ENCODE data around the gene TLL2. TPM values are rescaled to one million over a fixed set of nuclear protein-coding genes. Genes with fewer than 3 reads are reported as not detected.

Gene TLL2
- total RNA-seq, 4 donors from 2014 or later, result 0.67 to 1.1 TPM; not detected in 2

DNA sequence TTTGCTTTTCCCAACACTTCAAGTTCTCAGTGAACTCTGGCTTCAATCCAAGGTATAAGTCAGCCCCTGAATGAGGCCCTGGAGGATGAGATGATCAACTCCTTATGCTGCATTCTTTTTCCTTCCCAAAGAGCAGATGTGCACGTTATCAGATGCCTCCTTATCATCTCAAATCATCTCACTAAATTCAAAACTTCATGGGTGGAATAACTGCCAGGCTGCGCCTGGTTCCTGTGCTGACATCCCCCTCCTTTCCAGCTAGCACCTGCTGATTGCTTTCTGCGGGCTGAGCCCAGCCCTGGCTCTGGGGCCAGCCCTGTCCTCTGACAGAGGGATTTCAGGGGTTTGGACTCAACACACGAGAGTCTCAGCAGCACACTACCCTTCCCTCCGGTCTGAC is 44.9 kb downstream of the TLL2 start:
- TF ChIP-seq POLR2A (IDR thresholded peaks at IDR 0.05), result no peak
- TF ChIP-seq, protein P1, sequence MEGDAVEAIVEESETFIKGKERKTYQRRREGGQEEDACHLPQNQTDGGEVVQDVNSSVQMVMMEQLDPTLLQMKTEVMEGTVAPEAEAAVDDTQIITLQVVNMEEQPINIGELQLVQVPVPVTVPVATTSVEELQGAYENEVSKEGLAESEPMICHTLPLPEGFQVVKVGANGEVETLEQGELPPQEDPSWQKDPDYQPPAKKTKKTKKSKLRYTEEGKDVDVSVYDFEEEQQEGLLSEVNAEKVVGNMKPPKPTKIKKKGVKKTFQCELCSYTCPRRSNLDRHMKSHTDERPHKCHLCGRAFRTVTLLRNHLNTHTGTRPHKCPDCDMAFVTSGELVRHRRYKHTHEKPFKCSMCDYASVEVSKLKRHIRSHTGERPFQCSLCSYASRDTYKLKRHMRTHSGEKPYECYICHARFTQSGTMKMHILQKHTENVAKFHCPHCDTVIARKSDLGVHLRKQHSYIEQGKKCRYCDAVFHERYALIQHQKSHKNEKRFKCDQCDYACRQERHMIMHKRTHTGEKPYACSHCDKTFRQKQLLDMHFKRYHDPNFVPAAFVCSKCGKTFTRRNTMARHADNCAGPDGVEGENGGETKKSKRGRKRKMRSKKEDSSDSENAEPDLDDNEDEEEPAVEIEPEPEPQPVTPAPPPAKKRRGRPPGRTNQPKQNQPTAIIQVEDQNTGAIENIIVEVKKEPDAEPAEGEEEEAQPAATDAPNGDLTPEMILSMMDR (IDR thresholded peaks at IDR 0.05), result no peak
- H3K27me3 ChIP-seq, result no peaks in the 10 kb centered on the region
- H3K4me1 ChIP-seq, result no peaks in the 10 kb centered on the region
- H3K9me3 ChIP-seq, result no peaks in the 10 kb centered on the region
- intact Hi-C loops (cut with DNase I; ENCODE audit: low total_unique reads), result no loop called here
- H3K4me3 ChIP-seq, result no peak overlapping the region
- no peak overlapping the region for H3K27ac ChIP-seq
- no peaks in the 10 kb centered on the region for H3K36me3 ChIP-seq
- DNase-seq, result no peak

DNA sequence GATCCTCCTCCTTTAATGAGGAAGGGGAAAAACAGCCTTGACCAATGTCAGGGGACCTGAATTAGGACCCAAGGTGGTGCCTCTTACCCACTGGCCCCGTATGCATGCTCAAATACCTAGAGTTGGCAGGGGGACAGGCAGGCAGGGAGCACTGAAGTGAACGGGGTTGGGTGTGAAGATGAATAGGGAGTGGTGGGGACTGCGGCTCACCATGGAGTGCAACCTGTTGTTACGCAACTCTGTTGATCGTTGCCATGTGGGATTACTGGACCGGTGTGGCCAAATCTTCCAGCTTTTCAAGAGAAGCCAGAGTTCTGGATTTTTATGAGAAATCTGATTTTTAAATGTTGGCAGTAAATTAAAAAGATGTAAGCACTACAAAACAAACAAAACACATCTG is 48.1 kb downstream of the TLL2 start:
- intact Hi-C loops (cut with DNase I; ENCODE audit: low total_unique reads), result no loop called here
- Histone ChIP-seq H3K9me3 (no peaks in the 10 kb centered on the region), H3K36me3 (no peaks in the 10 kb centered on the region), H3K27ac (no peak overlapping the region), H3K4me1 (no peaks in the 10 kb centered on the region), H3K27me3 (no peaks in the 10 kb centered on the region), H3K4me3 (no peak overlapping the region)
- no peak for DNase-seq
- no peak for TF ChIP-seq POLR2A (IDR thresholded peaks at IDR 0.05)
- TF ChIP-seq, protein P1 (IDR thresholded peaks at IDR 0.05), result no peak

- Histone ChIP-seq H3K4me1 (no peaks in the 10 kb centered on the region), H3K4me3 (no peak overlapping the region), H3K27ac (no peak overlapping the region), H3K9me3 (no peaks in the 10 kb centered on the region), H3K27me3 (no peaks in the 10 kb centered on the region), H3K36me3 (no peaks in the 10 kb centered on the region)
- DNase-seq, result no peak
- TF ChIP-seq, protein P1 (IDR thresholded peaks at IDR 0.05), result no peak
- no peak for TF ChIP-seq POLR2A (IDR thresholded peaks at IDR 0.05)
- intact Hi-C loops (cut with DNase I; ENCODE audit: low total_unique reads), result no loop called here
Observed at GRCh38 chr10:96463562-96463961, 50.2 kb downstream of the TLL2 start.

GRCh38 chr10:96462606-96463151 is 51.0 kb downstream of the TLL2 start:
- no peaks in the 10 kb centered on the region for H3K9me3 ChIP-seq
- no peaks in the 10 kb centered on the region for H3K36me3 ChIP-seq
- no peaks in the 10 kb centered on the region for H3K4me1 ChIP-seq
- no peaks in the 10 kb centered on the region for H3K27me3 ChIP-seq
- TF ChIP-seq, protein P1 (IDR thresholded peaks at IDR 0.05), result no peak
- TF ChIP-seq POLR2A (IDR thresholded peaks at IDR 0.05), result no peak
- DNase-seq, result no peak
- intact Hi-C loops (cut with DNase I; ENCODE audit: low total_unique reads), result no loop called here
- H3K27ac ChIP-seq, result no peak overlapping the region
- no peak overlapping the region for H3K4me3 ChIP-seq

- no peaks in the 10 kb centered on the region for H3K9me3 ChIP-seq
- H3K27ac ChIP-seq, result no peak overlapping the region
- intact Hi-C loops (cut with DNase I; ENCODE audit: low total_unique reads), result no loop called here
- no peaks in the 10 kb centered on the region for H3K27me3 ChIP-seq
- H3K4me3 ChIP-seq, result no peak overlapping the region
- H3K36me3 ChIP-seq, result no peaks in the 10 kb centered on the region
- TF ChIP-seq, protein P1 (IDR thresholded peaks at IDR 0.05), result no peak
- TF ChIP-seq POLR2A (IDR thresholded peaks at IDR 0.05), result no peak
- no peak for DNase-seq
- H3K4me1 ChIP-seq, result no peaks in the 10 kb centered on the region
Observed at GRCh38 chr10:96460316-96460715, 53.4 kb downstream of the TLL2 start.
